Activated CD8-positive, alpha-beta T cell treated with anti-CD3 and anti-CD28 coated beads for 36 hours (primary cell): ENCODE data around the gene EPS8L2. TPM values are rescaled to one million over a fixed set of nuclear protein-coding genes. Genes with fewer than 3 reads are reported as not detected.

Experiments
- ATAC-seq: fragments of 200-7000 bp; cut with Tn5 transposase; one replicate; pipeline ENCODE4 v1.10.0; 2021; ENCODE audit warnings: mild to moderate bottlenecking, moderate library complexity
- CTCF ChIA-PET: fragments of 350-600 bp; sonication (Branson Sonifier 250); formaldehyde crosslinking; loops from one replicate; lab custom pipeline; 2021; ENCODE audit warnings: antibody characterized with exemption; lab: Charles Lee
- POLR2A ChIA-PET: fragments of 350-600 bp; sonication (Branson Sonifier 250); formaldehyde crosslinking; loops from one replicate; lab custom pipeline; 2021; ENCODE audit warnings: antibody characterized with exemption; lab: Charles Lee
- DNase-seq: peaks from one replicate; pipeline ENCODE4 v3.0.0-alpha.2; 2020
- H3K27ac Mint-ChIP-seq: one replicate; pipeline ENCODE4 v1.8.0; 2021; ENCODE audit warnings: mild to moderate bottlenecking, mixed read lengths
- H3K27me3 Mint-ChIP-seq: one replicate; pipeline ENCODE4 v1.8.0; 2021; ENCODE audit warnings: mixed read lengths
- H3K36me3 Mint-ChIP-seq: one replicate; pipeline ENCODE4 v1.8.0; 2021; ENCODE audit warnings: low read depth, mixed read lengths
- H3K4me1 Mint-ChIP-seq: one replicate; pipeline ENCODE4 v1.8.0; 2021; ENCODE audit warnings: low read depth, mixed read lengths
- H3K4me3 Mint-ChIP-seq: one replicate; pipeline ENCODE4 v1.8.0; 2021; ENCODE audit warnings: mild to moderate bottlenecking, moderate library complexity, mixed read lengths
- H3K9me3 Mint-ChIP-seq: one replicate; pipeline ENCODE4 v1.8.0; 2021; ENCODE audit warnings: mixed read lengths
- CTCF ChIP-seq: fragments of 200-600 bp; IDR thresholded peaks from one replicate; pipeline ENCODE4 v1.8.0; 2022; ENCODE audit warnings: antibody characterized with exemption, mild to moderate bottlenecking
- intact Hi-C: fragments of 100-400 bp; cut with micrococcal nuclease; formaldehyde crosslinking; loops from one replicate; pipeline ENCODE4 v1.10.0; 2022
- total RNA-seq, 2 experiments: library from RNA; stranded (reverse); gene quantifications; one replicate each; pipeline ENCODE4 v1.2.3, GENCODE V29; 2021

The EPS8L2 gene
- total RNA-seq, 2 experiments from 2014 or later, result 15.0 to 16.7 TPM

GRCh38 chr11:701741-702461, 4.1 kb upstream of the EPS8L2 start:
- TF ChIP-seq CTCF, result no peak
- peaks cover 3% of the 10 kb centered on the region for H3K27me3 Mint-ChIP-seq
- H3K9me3 Mint-ChIP-seq, result no peaks in the 10 kb centered on the region
- no peak overlapping the region for H3K4me3 Mint-ChIP-seq
- ChIA-PET POLR2A (no interaction called here), CTCF (interaction anchor here (2.7 kb wide), 1 partner anchor 21 kb away, joined by 11 read pairs; no protein-coding TSS in a partner anchor)
- peaks cover 16% of the 10 kb centered on the region for H3K4me1 Mint-ChIP-seq
- DNase-seq (no peak), ATAC-seq (no peak)
- no peaks in the 10 kb centered on the region for H3K36me3 Mint-ChIP-seq
- intact Hi-C loops, result no loop called here
- no peak overlapping the region for H3K27ac Mint-ChIP-seq

GRCh38 chr11:702462-703461, 3.3 kb upstream of the EPS8L2 start:
- ChIA-PET CTCF (interaction anchor here (1.3 kb wide), 1 partner anchor 19 kb away, joined by 3 read pairs; no protein-coding TSS in a partner anchor), POLR2A (interaction anchor here (0.6 to 1.4 kb wide), 3 partner anchors 8 to 54 kb away, joined by 3 to 4 read pairs (median 3); partner anchors contain the start of genes DEAF1 and TMEM80)

GRCh38 chr11:703506-703905, 2.5 kb upstream of the EPS8L2 start:
- intact Hi-C loops, result no loop called here
- ChIA-PET POLR2A (interaction anchor here (0.6 to 1.4 kb wide), 4 partner anchors 8 to 53 kb away, joined by 3 to 4 read pairs (median 3); partner anchors contain the start of genes DEAF1 and TMEM80), CTCF (interaction anchor here (0.8 to 1.3 kb wide), 2 partner anchors 19 to 45 kb away, joined by 3 read pairs; no protein-coding TSS in a partner anchor)

More at GRCh38 chr11:702462-703461, 3.3 kb upstream of the EPS8L2 start:
- Mint-ChIP-seq H3K36me3 (no peaks in the 10 kb centered on the region), H3K9me3 (no peaks in the 10 kb centered on the region), H3K27ac (no peak overlapping the region), H3K4me1 (peaks cover 10% of the 10 kb centered on the region), H3K4me3 (no peak overlapping the region), H3K27me3 (peaks cover 9% of the 10 kb centered on the region)
- no peak for DNase-seq
- ATAC-seq, result no peak
- intact Hi-C loops, result no loop called here
- TF ChIP-seq CTCF, result no peak

GRCh38 chr11:704228-704674, 1.8 kb upstream of the EPS8L2 start:
- TF ChIP-seq CTCF, result no peak
- Mint-ChIP-seq H3K4me3 (no peak overlapping the region), H3K36me3 (no peaks in the 10 kb centered on the region), H3K27me3 (peaks cover 11% of the 10 kb centered on the region), H3K27ac (no peak overlapping the region), H3K9me3 (no peaks in the 10 kb centered on the region), H3K4me1 (peaks cover 4% of the 10 kb centered on the region)
- no peak for DNase-seq
- no peak for ATAC-seq
- intact Hi-C loops, result no loop called here
- POLR2A ChIA-PET, result interaction anchor here (0.7 to 1.4 kb wide), 3 partner anchors 9 to 18 kb away, joined by 3 to 4 read pairs (median 3); partner anchors contain the start of genes DEAF1 and TMEM80
- CTCF ChIA-PET, result interaction anchor here (0.6 to 2.4 kb wide), 5 partner anchors 8 to 44 kb away, joined by 3 to 8 read pairs (median 3); no protein-coding TSS in a partner anchor

More at GRCh38 chr11:703506-703905, 2.5 kb upstream of the EPS8L2 start:
- Mint-ChIP-seq H3K36me3 (no peaks in the 10 kb centered on the region), H3K27me3 (peaks cover 11% of the 10 kb centered on the region), H3K4me1 (peaks cover 4% of the 10 kb centered on the region), H3K9me3 (no peaks in the 10 kb centered on the region), H3K27ac (no peak overlapping the region), H3K4me3 (no peak overlapping the region)
- TF ChIP-seq CTCF, result no peak
- no peak for ATAC-seq
- DNase-seq, result no peak
